ENCODE data around the gene RAP1GAP2. TPM values are rescaled to one million over a fixed set of nuclear protein-coding genes. Genes with fewer than 3 reads are reported as not detected.

RAP1GAP2 gene
- total RNA-seq, 2 experiments from 2014 or later = 9.4 to 11.0 TPM

- ATAC-seq (no peak), DNase-seq (no peak)
- Mint-ChIP-seq H3K4me3 (no peak overlapping the region), H3K27me3 (ENCODE audit: low read depth) (peaks cover 19% of the 10 kb centered on the region), H3K27ac (no peak overlapping the region), H3K4me1 (ENCODE audit: low read depth) (no peaks in the 10 kb centered on the region), H3K9me3 (ENCODE audit: insufficient read depth) (no peaks in the 10 kb centered on the region), H3K36me3 (ENCODE audit: low read depth) (no peaks in the 10 kb centered on the region)
- CTCF ChIA-PET = interaction anchor here (1.3 kb wide), 1 partner anchor 74 kb away, joined by 5 read pairs; no protein-coding TSS in a partner anchor
- POLR2A ChIA-PET = no interaction called here
These were observed 63.8 kb downstream of the RAP1GAP2 start for GRCh38 chr17:2860045-2860444.

- Mint-ChIP-seq H3K4me1 (ENCODE audit: low read depth) (no peaks in the 10 kb centered on the region), H3K9me3 (ENCODE audit: insufficient read depth) (no peaks in the 10 kb centered on the region), H3K27me3 (ENCODE audit: low read depth) (peaks cover 14% of the 10 kb centered on the region), H3K4me3 (no peak overlapping the region), H3K36me3 (ENCODE audit: low read depth) (no peaks in the 10 kb centered on the region), H3K27ac (no peak overlapping the region)
- ChIA-PET CTCF (interaction anchor here (1.3 kb wide), 1 partner anchor 75 kb away, joined by 5 read pairs; no protein-coding TSS in a partner anchor), POLR2A (no interaction called here)
- ATAC-seq (no peak), DNase-seq (no peak)
These were observed 64.6 kb downstream of the RAP1GAP2 start for GRCh38 chr17:2860883-2861282.

GRCh38 chr17:2862197-2862596 is 66.0 kb downstream of the RAP1GAP2 start:
- Mint-ChIP-seq H3K27me3 (ENCODE audit: low read depth) (peaks cover 3% of the 10 kb centered on the region), H3K4me1 (ENCODE audit: low read depth) (no peaks in the 10 kb centered on the region), H3K36me3 (ENCODE audit: low read depth) (no peaks in the 10 kb centered on the region), H3K9me3 (ENCODE audit: insufficient read depth) (no peaks in the 10 kb centered on the region), H3K4me3 (no peak overlapping the region), H3K27ac (no peak overlapping the region)
- POLR2A ChIA-PET = no interaction called here
- DNase-seq = no peak
- CTCF ChIA-PET = no interaction called here
- ATAC-seq = no peak

GRCh38 chr17:2863204-2863603 is 67.0 kb downstream of the RAP1GAP2 start:
- no peaks in the 10 kb centered on the region for H3K9me3 Mint-ChIP-seq (ENCODE audit: insufficient read depth)
- no peaks in the 10 kb centered on the region for H3K4me1 Mint-ChIP-seq (ENCODE audit: low read depth)
- no peak overlapping the region for H3K27ac Mint-ChIP-seq
- H3K4me3 Mint-ChIP-seq = no peak overlapping the region
- no peaks in the 10 kb centered on the region for H3K36me3 Mint-ChIP-seq (ENCODE audit: low read depth)
- CTCF ChIA-PET = no interaction called here
- DNase-seq = no peak
- ATAC-seq = no peak
- H3K27me3 Mint-ChIP-seq (ENCODE audit: low read depth) = no peaks in the 10 kb centered on the region
- POLR2A ChIA-PET = no interaction called here

GRCh38 chr17:2865228-2865627 is 69.0 kb downstream of the RAP1GAP2 start:
- ChIA-PET POLR2A (no interaction called here), CTCF (no interaction called here)
- ATAC-seq (no peak), DNase-seq (no peak)
- Mint-ChIP-seq H3K27me3 (ENCODE audit: low read depth) (no peaks in the 10 kb centered on the region), H3K27ac (no peak overlapping the region), H3K36me3 (ENCODE audit: low read depth) (no peaks in the 10 kb centered on the region), H3K4me1 (ENCODE audit: low read depth) (no peaks in the 10 kb centered on the region), H3K4me3 (no peak overlapping the region), H3K9me3 (ENCODE audit: insufficient read depth) (no peaks in the 10 kb centered on the region)

- Mint-ChIP-seq H3K4me1 (ENCODE audit: low read depth) (no peaks in the 10 kb centered on the region), H3K27ac (no peak overlapping the region), H3K4me3 (no peak overlapping the region), H3K27me3 (ENCODE audit: low read depth) (no peaks in the 10 kb centered on the region), H3K9me3 (ENCODE audit: insufficient read depth) (no peaks in the 10 kb centered on the region), H3K36me3 (ENCODE audit: low read depth) (no peaks in the 10 kb centered on the region)
- POLR2A ChIA-PET = no interaction called here
- ATAC-seq (no peak), DNase-seq (no peak)
- CTCF ChIA-PET = interaction anchor here (1.4 kb wide), 1 partner anchor 41 kb away, joined by 3 read pairs; no protein-coding TSS in a partner anchor
These were observed 71.5 kb downstream of the RAP1GAP2 start for GRCh38 chr17:2867441-2868424.

GRCh38 chr17:2869604-2870003 is 73.4 kb downstream of the RAP1GAP2 start:
- ATAC-seq (no peak), DNase-seq (no peak)
- Mint-ChIP-seq H3K4me3 (no peak overlapping the region), H3K27ac (no peak overlapping the region), H3K36me3 (ENCODE audit: low read depth) (no peaks in the 10 kb centered on the region), H3K9me3 (ENCODE audit: insufficient read depth) (no peaks in the 10 kb centered on the region), H3K27me3 (ENCODE audit: low read depth) (no peaks in the 10 kb centered on the region), H3K4me1 (ENCODE audit: low read depth) (no peaks in the 10 kb centered on the region)
- ChIA-PET POLR2A (no interaction called here), CTCF (no interaction called here)

- CTCF ChIA-PET = no interaction called here
- DNase-seq (no peak), ATAC-seq (no peak)
- H3K36me3 Mint-ChIP-seq (ENCODE audit: low read depth) = no peaks in the 10 kb centered on the region
- no peaks in the 10 kb centered on the region for H3K4me1 Mint-ChIP-seq (ENCODE audit: low read depth)
- no peak overlapping the region for H3K27ac Mint-ChIP-seq
- no peak overlapping the region for H3K4me3 Mint-ChIP-seq
- no peaks in the 10 kb centered on the region for H3K9me3 Mint-ChIP-seq (ENCODE audit: insufficient read depth)
- H3K27me3 Mint-ChIP-seq (ENCODE audit: low read depth) = no peaks in the 10 kb centered on the region
- POLR2A ChIA-PET = no interaction called here
These were observed 75.0 kb downstream of the RAP1GAP2 start for GRCh38 chr17:2871205-2871604.

- CTCF ChIA-PET = no interaction called here
- POLR2A ChIA-PET = no interaction called here
- Mint-ChIP-seq H3K27me3 (ENCODE audit: low read depth) (no peaks in the 10 kb centered on the region), H3K4me3 (no peak overlapping the region), H3K9me3 (ENCODE audit: insufficient read depth) (no peaks in the 10 kb centered on the region), H3K27ac (no peak overlapping the region), H3K4me1 (ENCODE audit: low read depth) (no peaks in the 10 kb centered on the region), H3K36me3 (ENCODE audit: low read depth) (no peaks in the 10 kb centered on the region)
- DNase-seq (no peak), ATAC-seq (no peak)
These were observed 75.5 kb downstream of the RAP1GAP2 start for GRCh38 chr17:2871720-2872119.

GRCh38 chr17:2872282-2872681 is 76.0 kb downstream of the RAP1GAP2 start:
- H3K27me3 Mint-ChIP-seq (ENCODE audit: low read depth) = no peaks in the 10 kb centered on the region
- ChIA-PET POLR2A (no interaction called here), CTCF (no interaction called here)
- DNase-seq = no peak
- ATAC-seq = no peak
- no peak overlapping the region for H3K27ac Mint-ChIP-seq
- no peaks in the 10 kb centered on the region for H3K36me3 Mint-ChIP-seq (ENCODE audit: low read depth)
- no peak overlapping the region for H3K4me3 Mint-ChIP-seq
- no peaks in the 10 kb centered on the region for H3K9me3 Mint-ChIP-seq (ENCODE audit: insufficient read depth)
- H3K4me1 Mint-ChIP-seq (ENCODE audit: low read depth) = no peaks in the 10 kb centered on the region

GRCh38 chr17:2874189-2874686 is 78.0 kb downstream of the RAP1GAP2 start:
- Mint-ChIP-seq H3K4me1 (ENCODE audit: low read depth) (no peaks in the 10 kb centered on the region), H3K9me3 (ENCODE audit: insufficient read depth) (no peaks in the 10 kb centered on the region), H3K36me3 (ENCODE audit: low read depth) (no peaks in the 10 kb centered on the region), H3K27ac (no peak overlapping the region), H3K4me3 (no peak overlapping the region), H3K27me3 (ENCODE audit: low read depth) (no peaks in the 10 kb centered on the region)
- ATAC-seq = no peak
- CTCF ChIA-PET = no interaction called here
- DNase-seq = no peak
- POLR2A ChIA-PET = no interaction called here

- H3K27ac Mint-ChIP-seq = no peak overlapping the region
- ChIA-PET POLR2A (no interaction called here), CTCF (no interaction called here)
- H3K27me3 Mint-ChIP-seq (ENCODE audit: low read depth) = no peaks in the 10 kb centered on the region
- H3K36me3 Mint-ChIP-seq (ENCODE audit: low read depth) = no peaks in the 10 kb centered on the region
- H3K4me1 Mint-ChIP-seq (ENCODE audit: low read depth) = no peaks in the 10 kb centered on the region
- no peaks in the 10 kb centered on the region for H3K9me3 Mint-ChIP-seq (ENCODE audit: insufficient read depth)
- no peak overlapping the region for H3K4me3 Mint-ChIP-seq
- ATAC-seq = no peak
- no peak for DNase-seq
These were observed 79.4 kb downstream of the RAP1GAP2 start for GRCh38 chr17:2875608-2876007.

All from activated CD8-positive, alpha-beta T cell treated with anti-CD3 and anti-CD28 coated beads, Interleukin-2, amount 10 ng/mL, durations not matched to agents 7 days and 5 days (primary cell).